DMS153 treated with DMSO at 0.1 percent for 48 hours (cell line): Measurements from ENCODE around the gene CDC26.
A peak's percentile ranks its signal among the peaks of the same experiment; 100 is the strongest.

Experiments
- DNase-seq: peaks from one replicate; lab custom pipeline; 2025; ENCODE audit not compliant: unreplicated experiment; lab: John Stamatoyannopoulos, UW

Gene CDC26

GRCh38 chr9:113275157-113276131 is at the start of gene CDC26, which contains the start of gene PRPF4:
Gene CDC26 (minus strand): TSS chr9:113275572. CDS start chr9:113272507, 3,065 bp downstream.
Gene PRPF4 (plus strand): TSS chr9:113275658. CDS start chr9:113275744, 86 bp downstream.
- peak; percentile 98 for DNase-seq

GRCh38 chr9:113322671-113323070 is 47.3 kb upstream of the CDC26 start:
- no peak for DNase-seq

GRCh38 chr9:113320051-113320450 is 44.7 kb upstream of the CDC26 start:
- DNase-seq: no peak

GRCh38 chr9:113319054-113319453 is 43.7 kb upstream of the CDC26 start:
- DNase-seq: no peak

GRCh38 chr9:113317777-113318176 is 42.4 kb upstream of the CDC26 start:
- DNase-seq: no peak

- DNase-seq: no peak
These were observed 40.7 kb upstream of the CDC26 start for GRCh38 chr9:113316030-113316429.

GRCh38 chr9:113315231-113315630 is 39.9 kb upstream of the CDC26 start:
- no peak for DNase-seq

- no peak for DNase-seq
These were observed 37.9 kb upstream of the CDC26 start for GRCh38 chr9:113313261-113313660.

GRCh38 chr9:113311961-113312360 is 36.6 kb upstream of the CDC26 start:
- no peak for DNase-seq

- DNase-seq: no peak
These were observed 35.2 kb upstream of the CDC26 start for GRCh38 chr9:113310538-113310937.

- DNase-seq: peak; percentile 15
These were observed 33.9 kb upstream of the CDC26 start for GRCh38 chr9:113309204-113309813.

- no peak for DNase-seq
These were observed 32.1 kb upstream of the CDC26 start for GRCh38 chr9:113307396-113307975.

- DNase-seq: no peak
These were observed 31.2 kb upstream of the CDC26 start for GRCh38 chr9:113306566-113306965.

- no peak for DNase-seq
These were observed 27.5 kb upstream of the CDC26 start, which contains the start of gene RNF183 for GRCh38 chr9:113302792-113303418. Gene RNF183 (minus strand): TSS chr9:113303376. CDS start chr9:113298184, 5,192 bp downstream.

GRCh38 chr9:113301548-113301947 is 26.2 kb upstream of the CDC26 start:
- DNase-seq: no peak

- DNase-seq: peak; percentile 82
These were observed 24.5 kb upstream of the CDC26 start for GRCh38 chr9:113299800-113300292.

GRCh38 chr9:113298924-113299770 is 23.8 kb upstream of the CDC26 start:
- DNase-seq: peak; percentile 85

GRCh38 chr9:113298311-113298710 is 22.9 kb upstream of the CDC26 start:
- no peak for DNase-seq

GRCh38 chr9:113296796-113297558 is 21.6 kb upstream of the CDC26 start:
- DNase-seq: no peak
